CD4-positive, alpha-beta T cell treated with Interleukin-10 for 1 hour (primary cell): ENCODE results near the gene RAB11FIP4.
"Not testable (repeated sequence)": the region's sequence is repeated elsewhere in the genome, so short reads cannot be mapped to it uniquely, and the experiment has no call there.

Source experiments
- DNase-seq: peaks from one replicate; pipeline ENCODE4 v3.0.0-alpha.2; 2020

Gene RAB11FIP4, protein sequence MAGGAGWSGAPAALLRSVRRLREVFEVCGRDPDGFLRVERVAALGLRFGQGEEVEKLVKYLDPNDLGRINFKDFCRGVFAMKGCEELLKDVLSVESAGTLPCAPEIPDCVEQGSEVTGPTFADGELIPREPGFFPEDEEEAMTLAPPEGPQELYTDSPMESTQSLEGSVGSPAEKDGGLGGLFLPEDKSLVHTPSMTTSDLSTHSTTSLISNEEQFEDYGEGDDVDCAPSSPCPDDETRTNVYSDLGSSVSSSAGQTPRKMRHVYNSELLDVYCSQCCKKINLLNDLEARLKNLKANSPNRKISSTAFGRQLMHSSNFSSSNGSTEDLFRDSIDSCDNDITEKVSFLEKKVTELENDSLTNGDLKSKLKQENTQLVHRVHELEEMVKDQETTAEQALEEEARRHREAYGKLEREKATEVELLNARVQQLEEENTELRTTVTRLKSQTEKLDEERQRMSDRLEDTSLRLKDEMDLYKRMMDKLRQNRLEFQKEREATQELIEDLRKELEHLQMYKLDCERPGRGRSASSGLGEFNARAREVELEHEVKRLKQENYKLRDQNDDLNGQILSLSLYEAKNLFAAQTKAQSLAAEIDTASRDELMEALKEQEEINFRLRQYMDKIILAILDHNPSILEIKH

GRCh38 chr17:31391496-31391949 is at the start of gene RAB11FIP4:
RAB11FIP4 (plus strand) TSS chr17:31391675; CDS start chr17:31391853, 178 bp downstream.
- DNase-seq = peak; percentile 17

DNA sequence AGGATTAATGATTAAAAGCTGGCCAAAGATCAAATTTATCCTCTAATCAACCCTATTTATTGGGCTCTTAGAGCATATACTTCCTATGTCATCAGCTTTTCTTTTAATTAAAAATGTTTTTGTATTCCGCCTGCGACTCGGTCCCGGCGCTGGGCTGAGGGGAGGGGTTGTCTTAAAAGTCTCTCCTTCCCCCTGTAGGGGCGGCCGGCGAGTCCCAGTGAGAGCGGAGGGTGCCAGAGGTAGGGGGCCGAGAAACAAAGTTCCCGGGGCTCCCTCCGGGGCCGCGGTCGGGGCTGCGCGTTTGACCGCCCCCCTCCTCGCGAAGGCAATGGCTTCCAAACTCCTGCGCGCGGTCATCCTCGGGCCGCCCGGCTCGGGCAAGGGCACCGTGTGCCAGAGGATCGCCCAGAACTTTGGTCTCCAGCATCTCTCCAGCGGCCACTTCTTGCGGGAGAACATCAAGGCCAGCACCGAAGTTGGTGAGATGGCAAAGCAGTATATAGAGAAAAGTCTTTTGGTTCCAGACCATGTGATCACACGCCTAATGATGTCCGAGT is 46.2 kb upstream of the RAB11FIP4 start:
- not testable (repeated sequence) for DNase-seq

GRCh38 chr17:31349454-31349853 is 42.0 kb upstream of the RAB11FIP4 start:
- no peak for DNase-seq

- DNase-seq = no peak
Measured at GRCh38 chr17:31355935-31356334, 35.5 kb upstream of the RAB11FIP4 start.

DNA sequence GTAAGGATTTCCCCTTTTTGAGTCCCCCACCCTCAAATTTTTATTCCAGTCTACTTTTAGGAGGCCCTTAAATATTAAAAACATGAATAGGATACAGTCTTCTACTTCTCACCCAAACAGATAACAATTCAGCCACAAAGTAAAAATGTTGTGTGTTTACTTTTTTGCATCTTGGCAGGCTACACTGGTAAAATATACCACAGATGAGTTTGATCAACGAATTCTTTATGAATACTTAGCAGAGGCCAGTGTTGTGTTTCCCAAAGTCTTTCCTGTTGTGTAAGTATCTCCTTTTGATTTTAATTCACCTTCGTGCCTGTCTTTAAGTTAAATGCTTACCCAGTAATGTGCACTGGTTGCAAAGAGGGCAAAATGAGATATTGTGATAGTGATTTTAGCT is 34.4 kb upstream of the RAB11FIP4 start:
- DNase-seq = no peak

- no peak for DNase-seq
Measured at GRCh38 chr17:31357839-31358394, 33.6 kb upstream of the RAB11FIP4 start.

GRCh38 chr17:31364012-31364411 is 27.5 kb upstream of the RAB11FIP4 start:
- no peak for DNase-seq

- no peak for DNase-seq
Measured at GRCh38 chr17:31366088-31366487, 25.4 kb upstream of the RAB11FIP4 start.

DNA sequence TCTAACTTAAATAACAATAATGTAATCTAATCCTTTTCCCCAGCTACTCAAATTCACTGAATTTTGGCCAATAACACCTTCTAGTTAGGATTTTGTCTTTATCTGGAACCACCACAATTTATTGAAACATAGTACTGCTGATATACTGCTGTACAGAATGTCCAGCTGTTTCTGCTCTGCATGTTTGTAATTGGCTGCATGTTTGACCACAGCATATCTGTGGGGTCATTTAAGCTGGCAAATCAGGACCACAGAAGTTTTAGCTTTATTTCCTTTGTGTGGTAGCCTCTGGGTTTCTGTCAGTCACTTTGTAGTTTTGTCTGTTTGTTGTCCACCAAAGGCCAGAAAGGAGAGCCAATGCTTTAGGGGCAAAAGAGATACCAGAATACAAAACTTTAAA is 22.2 kb upstream of the RAB11FIP4 start:
- DNase-seq = no peak

GRCh38 chr17:31371511-31372097 is 19.9 kb upstream of the RAB11FIP4 start:
- no peak for DNase-seq

GRCh38 chr17:31373150-31374093 is 18.1 kb upstream of the RAB11FIP4 start:
- DNase-seq = peak; percentile 74

GRCh38 chr17:31374094-31374447 is 17.4 kb upstream of the RAB11FIP4 start:
- DNase-seq = no peak

DNA sequence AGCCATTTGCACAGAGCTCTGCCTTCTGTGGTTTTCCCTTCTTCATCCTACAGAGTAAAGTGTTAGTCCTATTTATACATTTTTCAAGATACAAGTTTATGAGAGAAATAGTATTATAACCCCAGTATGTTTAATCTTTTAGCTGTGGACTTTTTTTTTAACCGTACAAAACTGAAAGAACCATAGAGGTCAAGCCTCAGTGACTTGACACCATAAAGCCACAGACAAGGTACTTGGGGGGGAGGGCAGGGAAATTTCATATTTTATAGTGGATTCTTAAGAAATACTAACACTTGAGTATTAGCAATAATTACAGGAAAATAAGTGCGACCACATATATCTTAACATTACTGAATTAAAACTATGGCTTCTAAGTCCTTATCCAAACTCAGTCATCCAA is 17.0 kb upstream of the RAB11FIP4 start:
- no peak for DNase-seq

- no peak for DNase-seq
Measured at GRCh38 chr17:31378638-31379037, 12.8 kb upstream of the RAB11FIP4 start.

- DNase-seq = no peak
Measured at GRCh38 chr17:31379597-31380205, 11.8 kb upstream of the RAB11FIP4 start.

DNA sequence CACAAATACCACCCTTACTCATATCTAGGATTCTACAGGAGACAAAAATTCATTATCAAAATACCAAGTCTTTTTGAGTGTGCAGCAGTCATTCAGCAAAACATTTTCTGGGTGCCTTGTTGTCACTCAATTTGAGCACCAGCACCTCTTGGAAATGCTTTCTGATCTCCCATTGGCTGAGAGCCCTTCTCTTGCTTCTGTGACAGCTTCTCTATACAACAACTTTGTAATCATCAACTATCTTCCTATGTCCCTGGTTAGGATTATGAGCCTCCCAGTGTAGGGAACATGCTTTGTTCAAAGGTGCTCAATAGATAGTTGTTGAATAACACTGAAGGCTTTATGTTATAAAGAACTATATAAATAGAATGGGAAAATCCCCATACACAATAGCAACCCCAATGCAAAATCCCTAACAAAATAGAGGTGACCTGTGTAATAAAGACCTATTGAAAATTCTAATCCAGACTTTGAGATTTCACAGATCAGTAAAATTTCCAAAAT is 10.3 kb upstream of the RAB11FIP4 start:
- no peak for DNase-seq

GRCh38 chr17:31382668-31383275 is 8.7 kb upstream of the RAB11FIP4 start:
- not testable (repeated sequence) for DNase-seq

DNA sequence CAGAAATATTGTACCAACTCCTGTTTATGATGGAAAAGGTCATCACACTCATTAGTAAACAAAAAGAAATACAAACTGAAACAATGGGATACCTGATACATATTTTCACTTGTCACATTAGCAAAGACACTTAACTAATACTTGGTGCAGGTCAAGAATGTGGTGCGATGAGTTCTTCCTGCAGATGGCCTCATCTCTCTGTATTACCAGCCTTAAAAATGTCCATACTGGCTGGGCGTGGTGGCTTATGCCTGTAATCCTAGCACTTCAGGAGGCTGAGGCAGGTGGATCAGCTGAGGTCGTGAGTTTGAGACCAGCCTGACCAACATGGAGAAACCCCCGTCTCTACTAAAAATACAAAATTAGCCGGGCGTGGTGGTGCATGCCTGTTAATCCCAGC is 8.0 kb upstream of the RAB11FIP4 start:
- not testable (repeated sequence) for DNase-seq

DNA sequence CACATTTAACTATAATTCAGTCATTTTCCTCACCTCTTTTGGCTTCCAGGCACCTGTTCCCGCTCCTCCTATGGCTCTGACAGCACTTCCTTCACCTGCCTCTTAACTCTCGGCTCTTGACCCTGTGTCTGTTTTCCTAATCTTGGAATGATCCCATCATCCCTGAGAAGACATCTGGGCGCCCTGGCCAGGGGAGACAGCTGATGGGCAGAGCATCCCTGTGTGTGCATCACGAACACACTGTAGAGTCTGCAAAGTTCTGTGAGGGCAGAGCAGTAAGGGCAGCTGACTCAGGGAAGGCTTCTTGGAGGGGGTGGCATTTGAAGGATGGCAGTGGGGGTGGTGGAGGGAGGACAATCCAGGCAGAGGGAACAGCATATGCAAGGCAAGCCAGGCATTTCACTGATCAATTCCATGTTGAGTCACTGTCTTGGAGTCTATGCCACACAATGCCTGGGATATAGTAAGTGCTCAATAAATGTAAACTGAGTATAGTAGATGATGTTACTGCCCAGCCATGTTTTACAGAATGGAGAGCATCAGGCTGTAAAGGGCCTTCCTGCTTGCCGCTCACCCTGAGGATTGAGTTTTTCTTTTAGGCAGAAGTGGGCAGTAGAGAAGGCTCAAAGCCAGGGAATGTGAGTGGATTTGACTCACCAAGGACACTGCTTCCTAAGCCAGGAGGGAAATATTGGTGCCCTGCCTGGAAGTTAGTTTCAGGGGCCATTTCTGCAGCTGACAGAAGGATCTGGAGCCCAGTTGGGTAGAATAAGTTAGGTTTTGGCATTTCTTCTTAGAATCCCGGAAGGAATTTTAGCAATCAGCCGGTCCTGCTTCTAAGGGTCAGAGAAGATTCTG is 5.8 kb upstream of the RAB11FIP4 start:
- no peak for DNase-seq

GRCh38 chr17:31386542-31387075 is 4.9 kb upstream of the RAB11FIP4 start:
- no peak for DNase-seq
